ENCODE measurements around the gene TUBB.
"Not testable (repeated sequence)": the region's sequence is repeated elsewhere in the genome, so short reads cannot be mapped to it uniquely, and the experiment has no call there.

The TUBB gene

DNA sequence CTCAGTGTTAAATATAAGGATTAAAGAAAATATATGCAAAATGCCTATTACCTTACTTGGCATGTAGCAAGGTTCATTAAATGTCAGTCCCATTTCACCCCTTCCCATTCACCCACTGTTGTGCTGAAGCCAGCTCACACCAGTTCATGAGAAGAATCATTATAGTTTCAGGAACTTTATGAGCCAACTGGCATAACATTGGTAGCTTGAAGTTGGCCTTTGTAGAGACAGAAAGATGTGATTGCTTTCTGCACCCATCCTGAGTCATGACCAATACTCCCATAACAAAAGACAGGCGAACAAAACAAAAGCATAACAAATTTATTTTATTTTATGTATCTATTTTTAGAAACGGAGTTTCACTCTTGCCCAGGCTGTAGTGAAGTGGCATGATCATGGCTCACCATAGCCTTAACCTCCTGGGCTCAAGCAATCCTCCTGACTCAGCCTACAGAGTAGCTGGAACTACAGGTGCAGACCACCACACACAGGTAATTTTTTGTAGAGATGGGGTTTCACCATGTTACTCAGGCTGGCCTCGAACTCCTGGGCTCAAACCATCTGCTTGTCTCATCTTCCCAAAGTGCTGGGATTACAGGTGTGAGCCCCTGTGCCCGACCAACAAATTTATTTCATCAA is 41.8 kb downstream of the TUBB start:
- DNase-seq (ENCODE audit: low read depth): no peak

DNA sequence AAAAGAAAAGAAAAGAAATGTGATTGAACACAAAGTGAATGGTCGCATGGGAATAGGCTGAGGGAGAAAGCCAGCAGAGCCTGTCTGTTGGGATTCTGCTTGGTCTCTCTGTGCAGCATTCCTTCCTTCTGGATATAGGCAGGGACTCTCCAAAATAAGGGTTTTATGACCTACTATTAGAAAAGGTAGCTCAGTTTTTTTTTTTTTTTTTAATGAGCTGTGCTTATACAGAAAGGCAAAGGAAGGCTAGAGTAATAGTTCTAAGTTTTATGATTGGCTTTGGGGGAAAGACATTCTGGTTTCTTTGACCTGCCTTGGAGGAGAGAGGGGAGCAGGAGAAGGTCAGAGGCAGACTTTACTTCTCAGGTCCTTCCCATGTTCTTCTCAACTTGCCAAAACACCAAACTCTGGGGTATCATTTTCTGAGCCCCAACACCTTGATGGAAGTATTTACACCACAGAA is 43.0 kb downstream of the TUBB start:
- no peak for DNase-seq (ENCODE audit: low read depth)

DNA sequence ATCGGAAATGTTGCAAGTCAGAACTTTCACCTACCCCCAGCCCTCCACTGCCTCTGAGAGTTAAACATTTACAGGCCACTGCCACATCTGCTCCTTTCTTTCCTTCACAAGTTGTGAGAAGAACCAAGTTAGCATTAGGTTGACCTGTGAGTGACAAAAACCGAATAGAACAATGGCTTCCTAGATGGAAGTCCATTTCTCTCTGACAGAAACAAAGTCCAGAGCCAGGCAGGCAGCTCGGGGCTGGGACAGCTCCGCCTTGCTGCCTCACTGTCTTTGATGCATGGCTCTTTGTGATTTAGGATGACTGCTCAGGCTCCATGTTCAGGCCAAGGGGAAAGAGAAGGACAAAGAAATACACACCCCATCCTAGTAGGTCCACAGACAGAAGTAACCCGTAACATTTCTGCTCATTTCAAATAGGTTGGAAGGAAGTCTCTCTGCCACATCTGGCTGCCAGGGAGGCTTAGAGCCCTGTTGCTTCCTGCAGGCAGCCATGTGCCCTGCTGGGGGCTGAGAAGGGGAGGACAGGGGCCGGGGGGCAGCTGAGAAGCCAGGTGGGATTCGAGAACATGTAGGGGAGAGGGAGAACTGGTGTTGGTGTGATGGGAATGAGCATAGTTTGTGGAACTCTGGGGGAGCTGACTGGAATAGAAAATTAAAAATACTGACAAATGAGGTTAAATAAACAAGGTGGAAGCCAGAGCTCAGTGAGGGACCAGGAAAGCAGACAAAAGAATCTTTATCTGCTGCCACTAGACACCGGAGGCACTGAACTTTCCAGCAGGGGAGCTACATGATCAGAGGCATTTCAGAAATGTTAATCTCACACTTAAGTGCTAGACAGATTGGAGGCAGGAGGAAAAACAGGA is 43.7 kb downstream of the TUBB start:
- DNase-seq (ENCODE audit: low read depth): no peak

DNA sequence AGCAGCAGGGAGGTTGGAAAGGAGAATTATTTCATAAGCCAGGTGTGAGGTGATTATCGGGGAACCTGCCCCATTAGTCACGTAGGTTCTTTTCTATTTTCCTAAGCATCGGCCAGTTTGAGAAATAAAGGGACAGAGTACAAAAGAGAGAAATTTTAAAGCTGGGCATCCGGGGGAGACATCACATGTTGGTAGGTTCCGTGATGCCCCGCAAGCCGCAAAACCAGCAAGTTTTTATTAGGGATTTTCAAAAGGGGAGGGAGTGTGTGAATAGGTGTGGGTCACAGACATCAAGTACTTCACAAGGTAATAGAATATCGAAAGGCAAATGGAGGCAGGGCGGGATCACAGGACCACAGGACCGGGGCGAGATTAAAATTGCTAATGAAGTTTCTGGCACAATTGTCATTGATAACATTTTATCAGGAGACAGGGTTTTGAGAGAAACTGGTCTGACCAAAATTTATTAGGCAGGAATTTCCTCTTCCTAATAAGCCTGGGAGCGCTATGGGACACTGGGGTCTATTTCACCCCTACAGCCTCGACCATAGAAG is 44.4 kb downstream of the TUBB start:
- not testable (repeated sequence) for DNase-seq (ENCODE audit: low read depth)

DNA sequence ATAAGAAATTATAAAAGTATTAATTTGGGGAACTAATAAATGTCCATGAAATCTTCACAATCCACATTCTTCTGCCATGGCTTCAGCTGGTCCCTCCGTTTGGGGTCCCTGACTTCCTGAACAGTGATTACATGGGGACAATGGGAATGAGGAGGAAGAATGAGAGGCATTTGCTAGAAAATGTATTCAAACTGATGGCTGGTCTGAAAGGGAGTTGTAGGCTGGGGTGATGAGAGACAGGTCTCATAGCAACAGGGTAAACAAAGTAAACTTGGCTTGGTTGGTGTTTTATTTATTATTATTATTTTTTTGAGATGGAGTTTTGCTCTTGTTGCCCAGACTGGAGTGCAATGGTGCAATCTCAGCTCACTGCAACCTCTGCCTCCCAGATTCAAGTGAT is 45.3 kb downstream of the TUBB start:
- DNase-seq (ENCODE audit: low read depth): not testable (repeated sequence)

DNA sequence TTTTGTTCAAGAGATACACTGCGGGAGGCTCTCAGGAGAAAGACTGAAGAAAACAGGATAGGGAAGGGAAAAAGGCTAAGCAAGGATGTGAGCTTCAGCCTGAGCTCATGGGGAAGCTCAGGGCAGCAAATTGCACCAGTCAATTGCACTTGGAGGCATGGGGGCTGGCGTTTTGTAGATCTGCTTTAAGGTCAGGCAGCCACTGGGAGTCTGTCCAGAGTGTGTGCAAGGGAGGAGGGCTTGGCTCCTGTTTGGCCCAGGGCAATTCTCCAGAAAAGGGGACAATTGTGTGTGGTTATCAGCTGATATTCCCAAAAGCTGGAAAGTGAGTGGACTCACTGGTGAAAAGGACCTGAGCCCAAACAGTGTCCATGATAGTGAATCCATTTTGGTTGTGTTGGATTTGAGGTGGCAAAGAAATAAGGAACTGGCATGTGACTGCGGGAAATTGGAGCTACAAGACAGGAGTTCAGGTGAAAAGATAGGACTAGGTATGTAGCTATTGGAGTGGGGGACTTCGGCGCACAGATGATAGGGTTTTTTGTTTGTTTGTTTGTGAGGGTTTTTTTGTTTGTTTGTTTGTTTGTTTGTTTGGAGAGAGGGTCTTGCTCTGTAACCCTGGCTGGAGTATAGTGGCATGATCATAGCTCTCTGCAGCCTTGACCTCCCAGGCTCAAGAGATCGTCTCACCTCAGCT is 46.5 kb downstream of the TUBB start:
- no peak for DNase-seq (ENCODE audit: low read depth)

DNA sequence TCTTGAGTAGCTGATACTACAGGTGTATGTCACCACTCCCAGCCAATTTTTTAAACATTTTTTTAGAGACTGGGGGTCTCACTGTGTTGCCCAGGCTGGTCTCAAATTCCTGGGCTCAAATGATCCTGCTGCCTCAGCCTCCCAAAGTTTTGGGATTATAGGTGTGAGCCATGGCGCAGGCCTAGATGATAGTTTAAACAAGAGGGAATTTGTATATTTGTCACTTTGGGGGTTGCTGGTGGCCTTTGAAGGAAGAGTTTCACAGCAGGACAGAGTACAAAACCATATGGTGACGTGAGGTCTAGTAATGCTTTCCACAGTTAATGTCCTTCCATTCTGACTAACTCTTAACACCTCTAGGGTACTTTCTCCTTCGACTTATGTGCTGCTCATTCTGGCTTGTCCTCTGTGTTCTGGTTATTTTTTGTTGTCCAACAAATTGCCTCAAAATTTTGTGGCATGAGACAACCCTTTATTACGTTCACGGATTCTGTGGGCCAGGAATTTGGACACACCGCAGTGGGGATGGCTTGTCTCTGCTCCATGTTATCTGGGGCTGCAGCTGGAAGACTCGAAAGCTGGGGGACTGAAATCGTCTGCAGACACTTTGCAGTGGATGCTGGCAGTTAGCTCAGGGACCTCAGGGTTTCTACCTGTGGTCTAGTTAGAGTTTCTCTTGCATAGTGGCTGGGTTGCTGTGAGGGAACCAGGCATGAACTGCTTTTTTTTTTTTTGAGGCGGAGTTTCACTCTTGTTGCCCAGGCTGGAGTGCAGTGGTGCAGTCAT is 47.2 kb downstream of the TUBB start:
- DNase-seq (ENCODE audit: low read depth): no peak

DNA sequence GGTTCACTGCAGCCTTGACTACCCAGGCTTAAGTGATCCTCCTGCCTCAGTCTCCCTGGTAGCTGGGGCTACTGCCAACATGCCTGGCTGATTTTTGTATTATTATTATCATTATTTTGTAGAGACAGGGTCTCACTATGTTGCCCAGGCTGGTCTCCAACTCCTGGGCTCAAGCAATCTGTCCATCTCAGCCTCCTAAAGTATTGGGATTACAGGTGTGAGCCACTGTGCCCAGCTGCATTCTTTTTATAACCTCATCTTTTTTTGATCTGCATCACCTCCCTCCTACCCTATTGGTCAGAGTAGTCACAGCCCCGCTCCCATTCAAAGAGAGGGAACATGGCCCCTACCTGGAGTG is 47.8 kb downstream of the TUBB start:
- no peak for DNase-seq (ENCODE audit: low read depth)

DNA sequence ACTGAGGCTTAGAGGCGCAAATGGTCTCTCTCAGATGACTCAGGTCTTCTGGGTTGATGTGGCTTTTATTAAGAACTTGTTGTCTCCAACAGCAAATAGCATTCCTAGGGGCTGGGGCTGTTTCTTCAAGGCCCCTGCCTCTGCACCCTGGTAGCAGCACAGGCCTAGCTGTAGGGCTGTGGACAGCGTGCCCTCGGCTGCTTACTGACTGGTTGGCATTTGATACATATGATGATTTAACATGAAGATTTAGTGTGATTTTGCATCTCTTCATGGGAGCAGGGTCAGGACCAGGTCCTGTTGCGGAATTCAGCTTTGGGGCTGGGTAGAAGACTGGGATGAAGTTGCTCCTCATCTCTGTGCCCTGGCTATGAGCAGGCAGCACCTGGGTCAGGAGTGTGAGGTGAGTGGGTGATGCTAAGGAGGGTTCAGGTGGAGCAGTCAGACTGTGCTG is 48.5 kb downstream of the TUBB start:
- no peak for DNase-seq (ENCODE audit: low read depth)

DNA sequence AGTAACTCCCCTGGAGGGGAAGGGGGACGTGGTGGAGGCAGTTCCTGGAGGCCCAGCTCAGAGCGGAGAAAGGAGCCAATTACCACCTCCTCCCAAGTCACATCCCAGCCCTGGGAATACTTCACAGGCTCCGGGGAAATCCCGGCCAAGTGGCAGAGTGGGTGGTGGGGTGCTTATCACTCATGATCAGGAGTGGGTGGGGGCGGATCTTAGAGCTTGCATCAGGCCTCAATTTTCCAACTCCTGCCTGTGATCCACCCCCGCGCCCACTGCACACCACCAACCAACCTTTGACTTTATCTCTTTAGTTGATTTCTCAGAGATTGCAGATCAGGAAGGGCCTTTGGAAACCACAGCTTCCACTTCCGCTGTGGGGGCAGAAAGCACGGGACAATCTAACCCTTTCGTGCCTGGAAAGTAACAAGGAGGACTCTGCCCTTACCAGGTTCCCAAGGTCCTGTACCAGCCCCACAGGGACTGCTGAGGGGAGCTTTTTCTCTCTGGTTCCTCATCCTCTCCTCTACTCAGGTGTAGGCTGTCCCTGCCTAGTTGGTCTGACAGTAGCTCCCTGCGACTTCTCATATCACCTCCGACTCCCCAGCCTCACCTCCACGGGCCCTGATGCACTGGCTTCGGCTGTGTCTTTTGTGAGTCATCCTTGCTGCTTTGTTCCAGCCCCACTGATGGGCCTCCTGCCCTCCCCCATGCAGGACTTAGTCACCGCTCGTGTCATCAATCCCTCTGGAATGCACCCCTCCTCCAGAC is 49.1 kb downstream of the TUBB start:
- DNase-seq (ENCODE audit: low read depth): peak; percentile 84

DNA sequence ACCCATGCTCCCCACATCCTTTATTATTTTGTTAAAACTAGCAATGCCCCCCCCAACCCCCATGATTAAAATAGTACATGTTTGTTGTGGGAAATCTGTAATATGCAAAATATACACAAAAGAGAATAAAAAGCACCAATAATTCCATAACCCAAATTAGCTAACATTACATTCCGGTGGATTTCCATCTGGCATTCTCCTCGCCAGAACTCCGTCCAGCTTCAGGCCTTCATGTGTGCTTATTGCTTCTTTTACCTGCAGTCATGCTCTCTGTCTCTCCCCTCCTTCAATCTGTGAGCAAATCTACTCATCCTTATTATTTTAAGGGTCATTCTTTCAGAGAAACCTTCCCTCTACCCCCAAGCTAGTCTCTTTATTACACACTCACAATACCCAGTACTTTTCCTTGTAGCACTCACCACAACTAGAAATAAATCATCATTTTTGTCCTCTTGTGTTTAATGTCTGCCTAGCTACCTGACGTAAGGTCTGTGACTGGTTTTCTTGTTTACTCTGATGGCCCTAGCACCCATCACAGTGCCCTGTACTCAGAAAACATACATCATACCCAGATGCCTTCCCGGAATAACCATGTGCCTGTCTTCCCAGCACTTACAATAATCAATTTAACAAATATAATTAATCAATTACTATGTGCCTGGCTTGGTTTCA is 49.8 kb downstream of the TUBB start:
- no peak for DNase-seq (ENCODE audit: low read depth)

DNA sequence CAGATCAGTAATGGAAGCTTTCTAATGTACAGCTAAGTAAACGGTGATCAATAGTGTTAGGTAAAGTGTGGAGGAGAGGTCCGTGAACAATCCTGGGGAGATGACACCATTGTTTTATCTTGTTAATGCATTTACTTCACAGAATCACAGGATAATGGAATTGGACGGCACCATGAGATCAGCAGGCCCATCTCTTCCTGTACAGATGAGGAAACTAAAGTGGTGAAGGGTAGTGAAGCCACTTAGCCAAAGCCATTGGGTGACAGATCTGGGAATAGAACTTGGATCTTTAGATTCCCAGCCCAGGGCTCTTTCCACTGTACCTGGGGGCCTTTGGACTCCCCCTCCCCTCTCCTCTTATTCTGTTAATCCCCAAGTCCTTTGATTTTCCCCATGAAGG is 50.4 kb downstream of the TUBB start:
- no peak for DNase-seq (ENCODE audit: low read depth)

DNA sequence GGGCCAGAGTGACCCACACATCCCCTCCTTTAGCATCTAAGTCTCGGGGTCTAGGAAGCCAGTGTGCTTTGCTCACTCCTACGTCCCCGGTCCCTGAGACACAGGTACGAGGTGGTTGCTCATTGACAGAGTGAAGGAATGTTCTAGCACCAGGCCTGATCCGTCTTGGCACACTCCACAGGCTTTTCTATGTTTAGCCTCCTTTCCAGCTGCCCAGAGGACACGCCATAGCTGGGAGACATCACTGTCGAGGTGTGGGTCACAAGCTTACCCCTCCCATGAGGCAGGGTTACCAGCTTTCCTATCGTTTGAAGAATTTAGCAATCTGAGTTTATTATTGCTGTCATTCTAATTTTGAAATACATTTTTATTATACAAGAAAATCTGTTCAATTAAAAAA is 54.5 kb downstream of the TUBB start:
- DNase-seq (ENCODE audit: low read depth): no peak
